G401 (cell line): ENCODE measurements around the gene ATP6V0E1. TPM values are rescaled to one million over a fixed set of nuclear protein-coding genes. Genes with fewer than 3 reads are reported as not detected.
"Not testable (repeated sequence)": the region's sequence is repeated elsewhere in the genome, so short reads cannot be mapped to it uniquely, and the experiment has no call there.

Source experiments
- DNase-seq: peaks from one replicate; pipeline ENCODE4 v3.0.0-alpha.2; 2015; ENCODE audit warnings: low spot score
- in situ Hi-C: cut with HindIII; loops from 2 replicates; pipeline ENCODE4 v1.10.0; 2016; ENCODE audit warnings: low sequenced_read_pairs, mixed read lengths
- total RNA-seq: library from RNA; depleted of rRNA; stranded (reverse); fragments of >200 nt; shearing (Covaris generic); gene quantifications from 2 replicates; pipeline ENCODE4 v1.2.3, GENCODE V29; 2014; rRNA removed

Gene ATP6V0E1
- total RNA-seq, 1 experiment from 2014 or later = 102 TPM

GRCh38 chr5:173055042-173055721, 71.6 kb downstream of the ATP6V0E1 start:
- in situ Hi-C loops = no loop called here

GRCh38 chr5:173055722-173055982, 72.1 kb downstream of the ATP6V0E1 start:
- in situ Hi-C loops = no loop called here
- no peak for DNase-seq

More at GRCh38 chr5:173055042-173055721, 71.6 kb downstream of the ATP6V0E1 start:
- DNase-seq = no peak

GRCh38 chr5:173055983-173056782, 72.6 kb downstream of the ATP6V0E1 start, which contains the start of gene CREBRF:
CREBRF (plus strand) TSS chr5:173056352; CDS start chr5:173080776, 24,424 bp downstream.
- in situ Hi-C loops = no loop called here
- DNase-seq = peak; percentile 94

GRCh38 chr5:173056783-173057061, 73.2 kb downstream of the ATP6V0E1 start:
- no peak for DNase-seq
- in situ Hi-C loops = no loop called here

- DNase-seq = peak; percentile 98
- in situ Hi-C loops = no loop called here
Measured at GRCh38 chr5:173057062-173057924, 73.7 kb downstream of the ATP6V0E1 start.

- no peak for DNase-seq
- in situ Hi-C loops = no loop called here
Measured at GRCh38 chr5:173062141-173062540, 78.6 kb downstream of the ATP6V0E1 start.

- in situ Hi-C loops = no loop called here
- no peak for DNase-seq
Measured at GRCh38 chr5:173065155-173065554, 81.6 kb downstream of the ATP6V0E1 start.

- in situ Hi-C loops = no loop called here
- DNase-seq = no peak
Measured at GRCh38 chr5:173069671-173070070, 86.1 kb downstream of the ATP6V0E1 start.

- DNase-seq = no peak
- in situ Hi-C loops = no loop called here
Measured at GRCh38 chr5:173075137-173075843, 91.7 kb downstream of the ATP6V0E1 start.

- no peak for DNase-seq
- in situ Hi-C loops = no loop called here
Measured at GRCh38 chr5:173075970-173076369, 92.4 kb downstream of the ATP6V0E1 start.

- in situ Hi-C loops, DNase-seq: not testable (repeated sequence)
Measured at GRCh38 chr5:173076471-173076870, 92.9 kb downstream of the ATP6V0E1 start.

- DNase-seq = no peak
- in situ Hi-C loops = no loop called here
Measured at GRCh38 chr5:173078878-173079277, 95.3 kb downstream of the ATP6V0E1 start.

Other genes with a start within 250 kb of the ATP6V0E1 start
- gene DUSP1, start 212.6 kb upstream of the ATP6V0E1 start, total RNA-seq = 36.6 and 39.1 TPM in 2 replicates
- gene ERGIC1, start 149.5 kb upstream of the ATP6V0E1 start, total RNA-seq = 21.3 and 28.7 TPM in 2 replicates
- 144 and 147 TPM in 2 replicates for gene RPL26L1, start 24.3 kb upstream of the ATP6V0E1 start, total RNA-seq
- 1.7 and 5.1 TPM in 2 replicates for gene CREBRF, start 72.6 kb downstream of the ATP6V0E1 start, total RNA-seq
- 31.7 and 35.9 TPM in 2 replicates for gene BNIP1, start 160.8 kb downstream of the ATP6V0E1 start, total RNA-seq